Loucy (cell line): Measurements from ENCODE around the gene NHP2.

Source experiments
- CTCF ChIP-seq: fragments of 200-600 bp; sonication (generic); conservative IDR thresholded peaks from 2 replicates; pipeline ENCODE4 v1.5.1; 2014; ENCODE audit warnings: mild to moderate bottlenecking, antibody characterized with exemption, low read length
- EZH2phosphoT487 ChIP-seq: fragments of 200-600 bp; IDR thresholded peaks from 2 replicates; pipeline ENCODE4 v1.6.1; 2018; ENCODE audit warnings: antibody characterized with exemption, mild to moderate bottlenecking, moderate library complexity, borderline replicate concordance

- TF ChIP-seq CTCF (no peak), EZH2phosphoT487 (no peak)
Measured at GRCh38 chr5:178198706-178199105, 45.0 kb upstream of the NHP2 start.
